Body of pancreas (tissue), 4 donors: ENCODE results near the gene ZNF766.

Experiments
- POLR2A ChIP-seq, 3 donors: fragments of 450-650 bp; IDR thresholded peaks; one replicate each; pipeline ENCODE4 v1.6.1; 2016; ENCODE audit warnings: antibody characterized with exemption in 3 of 3, mild to moderate bottlenecking in 2 of 3
- TF ChIP-seq, protein P1 (sequence below), 7 experiments: fragments of 450-650 bp in 4 of 7; fragments of 200-600 bp in 3 of 7; sonication (generic) in 3 of 7; IDR thresholded peaks; one replicate each; pipeline ENCODE4 v1.5.1; 2016 to 2019; ENCODE audit warnings: antibody characterized with exemption in 7 of 7

DNA sequence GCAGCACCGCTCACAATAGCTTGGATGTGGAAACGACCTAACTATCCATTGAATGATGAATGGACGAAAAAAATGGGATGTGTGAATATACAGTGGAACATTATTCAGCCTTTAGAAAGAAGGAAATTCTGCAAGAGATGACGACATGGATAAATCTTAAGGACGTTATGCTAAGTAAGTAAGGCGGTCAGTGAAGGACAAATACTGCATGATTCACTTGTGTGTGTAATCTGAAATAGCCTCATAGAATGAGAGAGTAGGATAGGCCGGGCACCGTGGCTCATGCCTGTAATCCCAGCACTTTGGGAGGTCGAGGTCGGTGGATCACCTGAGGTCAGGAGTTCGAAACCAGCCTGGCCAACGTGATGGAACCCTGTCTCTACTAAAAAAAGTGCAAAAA lies 25.4 kb upstream of the ZNF766 start:
- TF ChIP-seq, protein P1, sequence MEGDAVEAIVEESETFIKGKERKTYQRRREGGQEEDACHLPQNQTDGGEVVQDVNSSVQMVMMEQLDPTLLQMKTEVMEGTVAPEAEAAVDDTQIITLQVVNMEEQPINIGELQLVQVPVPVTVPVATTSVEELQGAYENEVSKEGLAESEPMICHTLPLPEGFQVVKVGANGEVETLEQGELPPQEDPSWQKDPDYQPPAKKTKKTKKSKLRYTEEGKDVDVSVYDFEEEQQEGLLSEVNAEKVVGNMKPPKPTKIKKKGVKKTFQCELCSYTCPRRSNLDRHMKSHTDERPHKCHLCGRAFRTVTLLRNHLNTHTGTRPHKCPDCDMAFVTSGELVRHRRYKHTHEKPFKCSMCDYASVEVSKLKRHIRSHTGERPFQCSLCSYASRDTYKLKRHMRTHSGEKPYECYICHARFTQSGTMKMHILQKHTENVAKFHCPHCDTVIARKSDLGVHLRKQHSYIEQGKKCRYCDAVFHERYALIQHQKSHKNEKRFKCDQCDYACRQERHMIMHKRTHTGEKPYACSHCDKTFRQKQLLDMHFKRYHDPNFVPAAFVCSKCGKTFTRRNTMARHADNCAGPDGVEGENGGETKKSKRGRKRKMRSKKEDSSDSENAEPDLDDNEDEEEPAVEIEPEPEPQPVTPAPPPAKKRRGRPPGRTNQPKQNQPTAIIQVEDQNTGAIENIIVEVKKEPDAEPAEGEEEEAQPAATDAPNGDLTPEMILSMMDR (IDR thresholded peaks at IDR 0.05): no peak
- TF ChIP-seq POLR2A (IDR thresholded peaks at IDR 0.05): no peak
